ENCODE measurements around the gene ZC3H4.

The ZC3H4 gene

DNA sequence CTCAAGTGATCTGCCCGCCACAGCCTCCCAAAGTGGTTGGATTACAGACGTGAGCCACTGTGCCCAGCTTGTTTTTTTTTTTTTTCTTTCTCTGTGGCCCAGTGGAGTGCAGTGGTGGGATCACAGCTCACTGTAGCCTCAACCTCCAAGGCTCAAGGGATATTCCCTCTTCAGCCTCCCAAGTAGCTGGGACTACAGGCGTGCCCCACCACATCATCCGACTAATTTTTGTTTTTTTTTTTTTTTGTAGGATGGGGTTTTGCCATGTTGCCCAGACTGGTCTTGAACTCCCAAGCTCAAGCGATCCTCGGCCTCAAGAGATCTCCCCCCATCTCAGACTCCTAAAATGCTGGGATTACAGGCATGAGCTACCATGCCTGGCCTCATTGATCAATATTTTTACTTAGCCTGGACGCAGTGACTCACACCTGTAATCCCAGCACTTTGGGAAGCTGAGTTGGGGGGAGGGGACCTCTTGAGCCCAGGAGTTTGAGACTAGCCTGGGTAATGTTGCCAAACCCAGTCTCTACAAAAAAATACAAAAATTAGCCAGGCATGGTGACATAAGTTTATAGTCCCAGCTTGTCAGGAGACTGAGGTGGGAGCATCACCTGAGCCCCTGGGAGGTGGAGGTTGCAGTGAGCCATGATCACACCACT is 18.7 kb upstream of the ZC3H4 start:
- no peak for FAIRE-seq

DNA sequence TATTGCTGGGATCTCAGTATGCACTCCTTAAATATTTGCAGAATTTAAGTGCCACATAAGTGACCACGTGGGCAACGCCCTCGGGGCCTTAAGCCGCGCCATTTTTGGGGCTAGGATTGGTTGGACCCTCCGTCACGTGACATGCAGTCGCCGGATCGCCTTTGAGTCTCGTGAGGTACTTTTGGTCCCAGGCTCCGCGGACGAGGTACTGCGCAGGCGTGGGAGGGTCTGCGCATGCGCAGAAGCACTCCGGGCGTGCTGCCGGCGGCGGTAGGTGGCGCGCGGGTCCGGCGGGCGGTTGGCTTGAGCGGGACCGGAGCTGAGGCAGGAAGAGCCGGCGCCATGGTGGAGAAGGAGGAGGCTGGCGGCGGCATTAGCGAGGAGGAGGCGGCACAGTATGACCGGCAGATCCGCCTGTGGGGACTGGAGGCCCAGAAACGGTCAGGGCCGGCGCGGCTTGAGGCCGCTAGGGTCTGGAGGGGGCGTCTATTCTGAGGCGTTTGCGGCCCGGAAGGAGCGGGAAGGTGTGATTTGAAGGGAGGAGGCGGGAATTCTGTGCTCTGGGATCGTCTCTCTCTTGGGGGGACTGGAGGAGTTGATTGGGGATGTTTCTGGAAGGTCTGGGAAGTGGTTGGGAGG is 17.1 kb upstream of the ZC3H4 start, which contains the start of gene SAE1:
Gene SAE1 (plus strand): TSS at position 247 of the 639 bp plus-strand sequence. CDS start 96 bp downstream, at position 343.
- FAIRE-seq, result peak; percentile 94

GRCh38 chr19:47130120-47130588 is 16.6 kb upstream of the ZC3H4 start:
- FAIRE-seq, result no peak

GRCh38 chr19:47129579-47129978 is 16.0 kb upstream of the ZC3H4 start:
- no peak for FAIRE-seq

GRCh38 chr19:47125669-47125938 is 12.0 kb upstream of the ZC3H4 start:
- FAIRE-seq, result no peak

- peak; percentile 94 for FAIRE-seq
Observed at GRCh38 chr19:47124937-47125668, 11.5 kb upstream of the ZC3H4 start.

GRCh38 chr19:47123406-47123805 is 9.8 kb upstream of the ZC3H4 start:
- FAIRE-seq, result no peak

GRCh38 chr19:47122359-47123335 is 9.1 kb upstream of the ZC3H4 start:
- peak; percentile 82 for FAIRE-seq

DNA sequence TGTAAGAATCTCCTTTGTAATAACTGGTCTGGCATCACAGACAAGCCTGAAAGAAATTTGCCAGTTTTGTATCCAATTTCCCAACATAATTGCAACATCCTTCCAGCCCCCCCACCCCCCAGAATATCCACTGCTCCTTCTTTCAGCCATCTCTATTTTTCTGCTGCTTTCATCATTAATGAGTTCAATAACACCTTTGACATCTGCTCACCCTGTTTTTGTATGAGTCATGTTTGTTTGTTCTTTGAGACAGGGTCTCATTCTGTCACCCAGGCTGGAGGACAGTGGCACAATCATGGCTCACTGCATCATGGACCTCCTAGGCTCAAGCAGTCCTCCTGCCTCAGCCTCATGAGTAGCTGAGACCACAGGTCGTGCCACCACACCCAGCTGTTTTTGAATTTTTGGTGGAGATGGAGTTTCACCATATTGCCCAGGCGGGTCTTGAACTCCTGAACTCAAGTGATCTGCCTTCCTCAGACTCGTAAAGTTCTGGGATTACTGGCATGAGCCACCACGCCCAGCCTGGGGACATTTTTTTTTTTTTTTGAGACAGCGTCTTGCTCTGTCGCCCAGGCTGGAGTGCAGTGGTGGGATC is 7.0 kb upstream of the ZC3H4 start:
- FAIRE-seq, result no peak

- FAIRE-seq, result no peak
Observed at GRCh38 chr19:47113850-47114651, 475 bp upstream of the ZC3H4 start.

DNA sequence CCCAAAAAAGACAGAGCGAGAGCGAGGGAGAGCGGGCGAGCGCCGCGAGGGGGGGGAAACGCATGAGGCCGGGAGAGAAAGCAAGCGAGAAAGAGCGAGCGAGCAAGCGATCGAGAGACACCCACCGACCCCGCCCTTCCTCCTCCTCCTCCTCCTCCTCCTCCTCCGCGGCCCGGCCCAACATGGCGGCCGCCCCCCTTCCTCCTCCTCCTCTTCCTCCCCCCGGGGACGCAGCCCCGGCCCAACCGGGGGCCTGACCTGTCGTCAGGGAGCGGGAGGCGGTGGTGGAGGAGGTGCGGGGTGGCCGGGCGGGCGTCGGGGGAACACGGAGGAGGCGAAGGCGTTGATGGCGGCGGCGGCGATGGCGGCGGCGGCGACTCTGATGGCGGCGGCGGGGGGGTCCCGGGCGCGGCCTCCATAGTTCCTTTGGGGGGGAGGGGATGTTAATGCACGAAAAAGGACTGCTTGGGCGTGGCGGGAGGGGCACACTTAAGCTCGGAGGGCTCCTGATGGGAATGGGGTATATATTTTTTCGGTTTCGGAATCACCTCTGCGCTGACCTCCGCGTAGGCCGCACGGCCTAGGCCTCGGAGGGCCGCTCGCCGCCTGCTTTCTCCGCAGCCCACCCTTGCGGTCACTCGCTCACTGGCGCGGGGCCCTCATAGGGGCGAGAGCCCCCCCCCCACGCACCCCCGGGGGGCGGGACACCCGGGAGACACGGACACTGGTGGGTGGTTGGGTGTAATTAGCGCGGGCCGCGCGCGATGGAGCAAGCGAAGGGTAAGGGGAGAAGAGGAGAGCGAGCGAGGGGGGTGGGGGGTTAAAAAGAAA is 1.2 kb downstream of the ZC3H4 start:
- FAIRE-seq, result no peak

GRCh38 chr19:47111682-47112165 is 1.9 kb downstream of the ZC3H4 start:
- FAIRE-seq, result no peak

DNA sequence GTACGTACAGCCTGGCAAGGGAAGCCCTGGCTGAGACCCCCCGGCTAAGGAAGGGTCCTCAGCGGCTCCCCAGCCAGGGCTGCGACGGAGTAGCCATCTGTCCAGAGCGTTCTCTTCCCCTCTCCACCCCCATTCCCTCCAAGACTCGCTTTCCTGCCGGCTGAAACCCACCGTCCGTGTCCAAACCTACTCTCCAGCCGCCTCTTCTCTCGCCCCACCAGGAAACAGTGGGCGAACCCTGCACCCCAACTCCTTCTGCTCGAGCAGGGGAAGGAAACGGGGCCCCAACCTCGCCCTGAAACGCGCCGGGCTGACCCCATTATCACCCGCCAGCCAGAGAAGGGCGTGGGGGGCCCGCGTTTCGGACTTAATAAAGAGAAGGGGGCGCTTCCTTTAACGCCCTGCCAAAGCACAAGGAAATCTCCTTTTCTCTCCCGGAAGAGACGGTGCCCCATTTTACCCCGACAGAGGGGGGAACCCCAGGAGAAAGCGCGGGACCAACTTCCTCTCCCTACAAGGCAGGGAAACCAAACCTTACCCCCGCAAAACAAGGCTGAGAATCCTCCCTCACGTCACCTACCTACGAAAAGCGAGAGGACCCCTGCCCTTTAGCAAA is 2.5 kb downstream of the ZC3H4 start:
- FAIRE-seq, result no peak

DNA sequence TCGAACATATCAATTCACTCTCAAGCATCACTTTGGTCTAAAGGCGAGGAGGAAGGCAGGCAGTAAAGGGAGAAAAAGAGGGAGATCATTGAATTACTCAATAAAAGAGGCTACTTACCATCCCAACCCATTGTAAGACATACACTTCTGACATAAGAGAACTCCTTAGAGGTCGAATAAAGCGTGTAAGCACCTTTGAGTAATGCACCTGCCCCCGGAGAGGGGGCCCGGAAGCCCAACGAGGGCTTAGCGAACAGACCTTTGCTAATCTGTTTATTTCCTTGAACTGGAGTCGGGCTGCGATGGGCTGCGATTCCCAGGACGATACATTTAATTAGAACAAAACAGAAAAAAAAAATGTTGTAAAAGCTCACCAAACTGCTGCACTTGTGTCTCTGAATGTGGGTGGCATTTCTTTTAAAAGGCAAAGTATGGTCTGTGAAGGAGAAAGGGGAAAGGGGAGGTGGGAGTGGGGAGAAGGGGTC is 3.0 kb downstream of the ZC3H4 start:
- FAIRE-seq, result no peak

- FAIRE-seq, result peak; percentile 23
Observed at GRCh38 chr19:47109541-47110375, 3.8 kb downstream of the ZC3H4 start.

DNA sequence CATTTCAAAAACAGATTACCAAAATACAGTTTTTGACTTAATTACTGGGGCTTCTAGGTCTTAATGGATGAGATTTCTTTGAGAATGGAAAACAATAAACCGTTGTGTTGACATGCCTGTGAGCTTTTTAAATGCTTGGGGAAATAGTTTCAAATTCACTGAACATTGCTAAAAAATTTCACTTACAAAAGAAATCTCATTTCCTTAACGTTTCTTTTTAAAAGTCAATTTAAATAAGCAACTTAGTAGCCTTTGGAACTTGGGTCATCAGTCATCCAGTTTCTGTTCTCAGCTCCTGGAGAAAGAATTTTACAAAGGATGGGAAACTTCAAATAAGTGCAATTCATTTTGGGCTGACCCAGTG is 4.4 kb downstream of the ZC3H4 start:
- no peak for FAIRE-seq

DNA sequence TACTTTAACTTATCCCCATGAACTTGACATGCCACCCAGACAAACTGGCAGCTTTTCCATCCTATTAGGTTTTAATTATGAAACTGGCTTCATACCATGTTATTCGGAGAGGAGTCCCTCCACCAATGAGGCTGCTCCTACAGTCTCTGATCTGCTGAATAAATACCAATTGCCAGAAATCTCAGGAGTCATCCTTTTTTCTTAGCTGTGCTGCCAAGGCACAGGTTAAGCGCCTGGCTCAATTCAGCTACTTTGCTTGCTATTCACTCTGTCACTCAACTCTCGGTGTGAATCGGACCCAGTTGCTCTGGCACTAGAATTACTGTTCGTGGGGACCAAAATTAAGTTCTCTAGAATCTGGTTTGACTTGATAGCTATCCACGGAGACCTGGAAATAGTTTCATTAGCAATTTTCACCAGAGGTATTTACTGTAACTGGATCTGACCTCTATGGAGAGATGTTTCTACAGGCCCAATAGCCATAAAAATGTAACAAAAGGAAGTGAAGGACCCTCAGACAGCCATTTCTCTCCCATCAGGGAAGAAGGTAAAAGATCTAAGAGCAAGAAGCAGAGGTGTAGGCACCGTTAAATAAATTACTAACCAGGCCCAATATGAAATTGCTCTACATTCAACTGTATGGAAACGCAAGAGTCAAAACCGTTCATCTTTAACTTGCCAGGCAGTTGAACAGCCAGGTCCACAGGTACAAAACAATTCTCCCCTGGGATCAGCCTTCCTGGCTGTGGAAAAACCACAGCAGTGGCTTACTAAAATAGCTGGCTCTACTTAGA is 5.4 kb downstream of the ZC3H4 start:
- no peak for FAIRE-seq

Measured in endometrium (tissue), 2 donors.